A204.1 (cell line): ENCODE data around the gene ITIH1.

Experiments
- FAIRE-seq: peaks from 2 replicates; lab custom pipeline; 2012; peaks lifted over from hg19 to GRCh38; lab: Jason Lieb, UNC

The ITIH1 gene

GRCh38 chr3:52817221-52817620 lies 39.8 kb downstream of the ITIH1 start:
- FAIRE-seq, result no peak

GRCh38 chr3:52817860-52818259 lies 40.5 kb downstream of the ITIH1 start:
- FAIRE-seq, result no peak

GRCh38 chr3:52819936-52820335 lies 42.5 kb downstream of the ITIH1 start:
- FAIRE-seq, result no peak

GRCh38 chr3:52820736-52821135 lies 43.3 kb downstream of the ITIH1 start:
- no peak for FAIRE-seq

- no peak for FAIRE-seq
Observed at GRCh38 chr3:52822363-52822762, 45.0 kb downstream of the ITIH1 start.

GRCh38 chr3:52824037-52824436 lies 46.6 kb downstream of the ITIH1 start:
- no peak for FAIRE-seq

GRCh38 chr3:52827441-52827840 lies 50.0 kb downstream of the ITIH1 start:
- no peak for FAIRE-seq

GRCh38 chr3:52827866-52828376 lies 50.5 kb downstream of the ITIH1 start:
- FAIRE-seq, result no peak

GRCh38 chr3:52829482-52829881 lies 52.1 kb downstream of the ITIH1 start:
- no peak for FAIRE-seq

- FAIRE-seq, result no peak
Observed at GRCh38 chr3:52829906-52830463, 52.6 kb downstream of the ITIH1 start.

- no peak for FAIRE-seq
Observed at GRCh38 chr3:52830535-52831258, 53.3 kb downstream of the ITIH1 start, which contains the start of gene ITIH4. Gene ITIH4 (minus strand): TSS chr3:52830672. CDS start chr3:52830642, 30 bp downstream.

GRCh38 chr3:52831500-52832301 lies 54.3 kb downstream of the ITIH1 start:
- FAIRE-seq, result no peak

- no peak for FAIRE-seq
Observed at GRCh38 chr3:52833202-52833601, 55.8 kb downstream of the ITIH1 start.

GRCh38 chr3:52834871-52835501 lies 57.6 kb downstream of the ITIH1 start, which contains the start of gene MUSTN1:
Gene MUSTN1 (minus strand): TSS chr3:52835019. CDS start chr3:52834948, 71 bp downstream.
- no peak for FAIRE-seq

GRCh38 chr3:52835766-52836470 lies 58.5 kb downstream of the ITIH1 start:
- FAIRE-seq, result no peak

- FAIRE-seq, result no peak
Observed at GRCh38 chr3:52836471-52836845, 59.1 kb downstream of the ITIH1 start.

- FAIRE-seq, result no peak
Observed at GRCh38 chr3:52836986-52837385, 59.6 kb downstream of the ITIH1 start.

GRCh38 chr3:52838561-52839267 lies 61.3 kb downstream of the ITIH1 start:
- FAIRE-seq, result no peak

GRCh38 chr3:52839268-52839575 lies 61.8 kb downstream of the ITIH1 start:
- FAIRE-seq, result no peak

- no peak for FAIRE-seq
Observed at GRCh38 chr3:52839892-52840545, 62.6 kb downstream of the ITIH1 start.
